A172 (cell line): ENCODE data around the gene TIPARP. TPM values are rescaled to one million over a fixed set of nuclear protein-coding genes. Genes with fewer than 3 reads are reported as not detected.
A peak's percentile ranks its signal among the peaks of the same experiment; 100 is the strongest.

Source experiments
- DNase-seq: peaks from one replicate; pipeline ENCODE4 v3.0.0-alpha.2; 2015; ENCODE audit warnings: low spot score
- total RNA-seq: library from RNA; depleted of rRNA; stranded (reverse); fragments of >200 nt; shearing (Covaris generic); gene quantifications from 2 replicates; pipeline ENCODE4 v1.2.3, GENCODE V29; 2014

The TIPARP gene
- total RNA-seq, 1 experiment from 2014 or later, result 20.0 TPM

DNA sequence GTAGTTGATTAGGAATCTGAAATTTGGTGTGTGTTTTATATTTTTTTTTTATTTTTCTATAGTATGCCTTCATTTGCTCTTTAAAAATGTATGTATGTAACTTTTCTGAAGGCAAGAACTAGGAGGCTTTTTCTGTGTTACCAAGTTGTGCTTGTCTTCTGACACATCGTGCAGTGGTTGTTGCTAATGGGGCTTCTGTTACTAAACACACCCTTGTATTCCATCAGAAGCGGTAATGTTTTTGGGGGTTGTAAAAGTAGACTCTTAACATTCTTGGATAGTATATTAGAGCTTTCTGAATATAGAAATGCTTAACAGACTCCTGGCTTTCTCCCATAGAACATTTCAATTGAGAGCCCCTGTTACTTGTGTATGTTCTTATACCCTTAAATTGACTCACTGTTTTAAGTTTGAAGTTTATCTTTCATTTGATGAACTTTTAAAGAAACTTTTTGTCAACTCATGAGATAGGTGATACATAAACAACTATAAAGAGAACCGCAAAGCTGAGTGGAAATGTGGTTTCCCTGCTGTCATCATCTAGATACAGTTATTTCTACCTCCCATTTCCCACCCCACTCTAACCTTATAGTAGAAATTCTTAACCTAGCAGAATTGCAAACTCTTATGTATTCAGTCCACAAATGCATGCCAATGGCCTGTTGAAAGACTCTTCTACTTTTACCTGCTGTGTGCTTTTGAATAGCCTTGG lies 2.5 kb downstream of the TIPARP start:
- DNase-seq, result no peak

DNA sequence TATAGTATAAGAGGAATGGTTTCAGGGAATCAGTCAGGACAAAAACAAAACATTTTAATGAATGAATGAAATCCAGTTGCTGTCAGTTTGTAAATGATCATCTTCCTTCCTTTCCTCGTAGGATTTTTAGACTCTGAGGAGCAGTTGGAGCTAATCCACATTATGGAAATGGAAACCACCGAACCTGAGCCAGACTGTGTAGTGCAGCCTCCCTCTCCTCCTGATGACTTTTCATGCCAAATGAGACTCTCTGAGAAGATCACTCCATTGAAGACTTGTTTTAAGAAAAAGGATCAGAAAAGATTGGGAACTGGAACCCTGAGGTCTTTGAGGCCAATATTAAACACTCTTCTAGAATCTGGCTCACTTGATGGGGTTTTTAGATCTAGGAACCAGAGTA lies 3.1 kb downstream of the TIPARP start:
- no peak for DNase-seq

- no peak for DNase-seq
Measured at GRCh38 chr3:156678197-156678596, 3.8 kb downstream of the TIPARP start.

- DNase-seq, result no peak
Measured at GRCh38 chr3:156680243-156680914, 6.0 kb downstream of the TIPARP start.

DNA sequence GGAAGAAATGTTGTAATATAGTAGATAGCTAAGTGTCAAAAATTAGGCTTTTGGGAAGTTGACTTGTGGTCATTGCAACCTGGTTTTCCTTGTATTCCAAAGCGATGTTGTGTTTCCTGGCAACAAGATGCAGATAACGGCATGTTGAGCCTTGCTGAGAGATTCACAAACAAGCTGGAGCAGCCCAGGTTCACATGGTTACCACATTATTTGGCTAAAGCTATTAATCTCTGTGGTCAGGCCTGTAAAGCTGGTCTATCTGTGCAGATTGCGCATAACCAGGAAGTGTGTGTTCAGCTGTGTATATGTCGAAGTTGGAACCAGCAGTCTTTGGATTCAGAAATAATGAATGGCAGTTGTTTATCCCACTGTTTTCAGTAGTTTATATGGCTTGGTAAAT lies 6.6 kb downstream of the TIPARP start:
- no peak for DNase-seq

DNA sequence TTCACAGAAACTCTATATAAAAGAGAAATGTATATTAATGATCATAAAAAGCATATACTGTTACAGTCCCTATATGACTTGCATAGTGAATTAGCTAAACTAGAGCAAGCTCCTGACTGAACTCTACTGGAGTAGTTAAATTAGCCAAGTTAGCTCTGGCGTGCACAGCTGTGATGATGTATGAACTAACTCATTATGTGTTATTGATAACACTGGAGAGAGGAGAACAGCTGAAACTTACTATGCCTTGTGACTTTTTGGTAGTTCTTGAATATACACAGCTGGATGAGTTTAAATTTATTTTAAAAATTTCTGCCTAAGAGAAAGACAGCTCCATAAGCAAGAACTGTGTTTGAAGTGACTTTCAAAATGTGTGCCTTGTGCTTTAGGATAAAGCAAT lies 8.1 kb downstream of the TIPARP start:
- DNase-seq, result no peak

GRCh38 chr3:156682963-156683362 lies 8.6 kb downstream of the TIPARP start:
- DNase-seq, result no peak

DNA sequence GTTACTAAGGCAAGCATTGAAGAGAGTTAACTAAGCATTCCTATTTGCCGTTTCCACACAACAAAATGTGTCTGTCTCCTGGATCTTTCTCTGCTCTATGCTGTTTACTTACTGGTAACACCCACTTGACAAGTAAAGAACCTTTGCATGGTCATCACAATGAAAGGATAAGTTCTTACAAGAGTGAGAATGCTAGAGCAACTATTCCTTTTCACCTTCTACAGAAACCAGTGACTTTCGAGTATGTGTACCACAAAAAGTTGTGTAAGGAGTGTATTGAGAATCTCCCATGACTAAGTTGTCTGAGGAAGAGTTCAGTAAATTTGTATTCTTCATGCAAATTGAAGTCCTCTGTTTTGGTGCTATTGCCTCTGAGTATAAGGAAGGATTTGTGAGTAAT lies 10.8 kb downstream of the TIPARP start:
- no peak for DNase-seq

- DNase-seq, result no peak
Measured at GRCh38 chr3:156685752-156686151, 11.4 kb downstream of the TIPARP start.

DNA sequence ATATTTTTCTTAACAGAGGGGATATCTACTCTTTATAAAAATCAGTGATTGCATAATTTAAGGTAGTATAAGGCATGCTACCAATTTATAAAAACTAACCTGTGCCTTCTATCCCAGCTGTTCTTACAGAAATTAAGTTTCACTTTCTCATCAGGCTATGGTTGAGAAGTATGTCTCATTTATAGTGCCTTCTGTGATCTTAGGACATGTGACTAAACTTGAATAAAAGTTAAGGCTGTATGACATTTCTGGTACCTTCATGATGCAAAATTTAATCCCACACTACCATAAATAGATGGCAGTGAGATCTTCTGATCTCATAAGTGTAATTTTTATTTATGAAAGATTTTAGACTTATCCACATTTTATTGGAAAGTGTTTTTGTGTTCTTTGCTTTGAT lies 12.6 kb downstream of the TIPARP start:
- no peak for DNase-seq

- no peak for DNase-seq
Measured at GRCh38 chr3:156688632-156689452, 14.5 kb downstream of the TIPARP start.

GRCh38 chr3:156689608-156690007 lies 15.2 kb downstream of the TIPARP start:
- DNase-seq, result no peak

- peak; percentile 45 for DNase-seq
Measured at GRCh38 chr3:156691920-156692319, 17.5 kb downstream of the TIPARP start.

DNA sequence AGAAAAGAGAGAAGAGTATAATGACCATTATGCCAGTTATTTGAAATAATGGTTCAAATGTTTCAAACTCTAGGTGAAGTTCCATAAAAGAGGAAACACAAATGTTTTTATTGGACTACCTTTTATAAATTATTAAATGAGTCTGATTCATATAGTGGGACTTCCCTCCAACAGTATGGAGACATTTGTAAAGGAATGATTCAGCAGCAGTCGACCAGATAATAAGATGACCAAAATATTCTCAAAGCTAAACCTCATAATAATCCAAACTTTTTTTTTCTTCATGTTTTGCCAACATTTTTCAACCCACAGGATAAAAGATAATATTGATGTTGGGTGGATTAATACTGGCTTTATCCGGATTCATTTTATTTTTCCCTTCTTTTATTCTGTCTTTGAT lies 18.8 kb downstream of the TIPARP start:
- peak; percentile 47 for DNase-seq

- DNase-seq, result peak; percentile 52
Measured at GRCh38 chr3:156694536-156694935, 20.1 kb downstream of the TIPARP start.

DNA sequence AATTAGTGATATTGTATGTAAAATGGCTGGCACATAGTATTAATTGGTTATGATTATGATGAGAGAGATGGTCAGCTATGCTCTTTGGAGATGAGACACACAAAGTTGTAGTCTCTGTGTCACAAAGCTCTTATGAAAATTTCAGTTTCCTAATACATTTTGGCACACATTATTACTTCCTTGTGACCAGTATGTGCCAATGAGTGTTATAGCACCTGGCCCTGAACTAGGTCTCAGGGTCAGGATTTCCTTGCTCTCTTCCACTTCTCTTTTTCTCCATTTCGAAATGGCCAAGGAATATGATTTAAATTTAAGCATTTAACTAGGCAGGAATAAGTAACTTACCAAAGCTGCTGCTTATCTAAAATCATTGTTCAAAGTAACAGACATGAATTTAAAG lies 28.0 kb downstream of the TIPARP start:
- DNase-seq, result no peak

DNA sequence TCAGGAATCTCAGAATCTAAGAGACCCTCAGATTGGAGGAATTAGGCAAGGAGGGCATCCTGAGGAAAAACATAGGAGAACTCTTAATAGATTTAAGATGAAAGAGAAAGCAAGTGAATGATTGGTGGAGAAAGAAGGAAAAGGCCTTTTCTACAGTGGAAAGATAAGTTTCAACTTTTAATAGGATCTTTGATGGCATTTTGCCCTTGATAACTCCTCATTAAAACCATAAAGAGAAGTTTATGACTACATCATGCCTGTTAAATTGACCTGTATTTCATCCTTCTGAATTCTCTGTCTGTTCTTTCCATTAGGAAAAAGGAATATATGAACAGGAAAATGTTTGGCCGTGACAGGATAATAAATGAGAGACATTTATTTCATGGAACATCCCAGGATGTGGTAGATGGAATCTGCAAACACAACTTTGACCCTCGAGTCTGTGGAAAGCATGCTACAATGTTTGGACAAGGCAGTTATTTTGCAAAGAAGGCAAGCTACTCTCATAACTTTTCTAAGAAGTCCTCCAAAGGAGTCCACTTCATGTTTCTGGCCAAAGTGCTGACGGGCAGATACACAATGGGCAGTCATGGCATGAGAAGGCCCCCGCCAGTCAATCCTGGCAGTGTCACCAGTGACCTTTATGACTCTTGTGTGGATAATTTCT lies 30.1 kb downstream of the TIPARP start:
- DNase-seq, result no peak

DNA sequence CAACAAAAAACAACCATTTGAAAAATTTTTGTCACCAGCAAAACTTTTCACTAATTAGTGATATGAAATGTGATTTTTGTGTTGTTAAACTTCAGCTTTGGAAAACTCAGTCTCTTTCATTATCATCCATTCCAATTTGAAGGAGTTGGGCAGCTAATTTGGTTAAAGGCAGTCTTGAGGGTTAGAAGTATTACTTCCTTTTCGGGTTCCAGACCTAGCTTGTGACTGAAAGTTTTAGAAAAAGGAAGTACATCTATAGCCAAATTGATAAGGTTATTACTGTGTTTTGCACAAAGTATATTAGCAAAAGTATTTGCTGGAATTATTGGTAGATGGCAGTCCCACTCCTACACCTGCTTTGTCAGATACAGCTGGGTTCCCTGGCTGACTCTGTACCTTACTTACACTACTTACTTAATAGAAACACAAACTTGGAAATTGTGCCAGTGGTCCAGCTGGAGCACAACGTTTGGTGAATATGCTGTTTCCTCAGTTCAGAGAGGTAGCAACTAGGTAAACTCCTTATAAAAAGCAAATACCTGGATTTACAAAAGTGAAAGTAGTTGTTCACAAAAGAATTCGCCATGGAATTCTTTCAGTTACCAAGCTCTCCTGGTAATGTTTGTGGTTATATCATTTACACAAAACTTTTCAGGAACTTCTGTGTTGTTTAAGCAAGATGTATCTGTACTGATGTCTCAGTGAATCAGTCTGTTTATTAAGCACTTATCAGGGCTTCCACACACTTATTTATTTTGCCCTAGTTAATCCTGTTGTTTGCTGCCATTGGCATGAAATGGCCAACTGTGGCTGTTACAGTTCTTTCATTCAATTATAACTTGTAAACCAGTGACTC lies 31.6 kb downstream of the TIPARP start:
- DNase-seq, result no peak

DNA sequence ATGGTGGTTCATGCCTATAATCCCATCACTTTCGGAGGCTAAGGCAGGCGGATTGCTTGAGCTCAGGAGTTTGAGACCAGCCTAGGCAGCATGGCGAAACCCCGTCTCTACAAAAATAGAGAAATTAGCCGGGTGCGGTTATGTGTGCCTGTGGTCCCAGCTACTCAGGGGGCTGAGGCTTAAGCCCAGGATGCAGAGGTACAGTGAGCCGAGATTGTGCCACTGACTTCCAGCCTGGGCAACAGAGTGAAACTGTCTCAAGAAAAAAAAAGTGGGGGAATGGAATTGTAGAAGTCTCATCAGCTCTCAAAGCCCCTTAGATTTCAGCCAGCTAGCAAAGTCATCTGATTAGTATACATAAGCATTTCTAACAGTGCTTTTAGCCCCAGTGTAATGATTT lies 33.2 kb downstream of the TIPARP start:
- DNase-seq, result no peak

DNA sequence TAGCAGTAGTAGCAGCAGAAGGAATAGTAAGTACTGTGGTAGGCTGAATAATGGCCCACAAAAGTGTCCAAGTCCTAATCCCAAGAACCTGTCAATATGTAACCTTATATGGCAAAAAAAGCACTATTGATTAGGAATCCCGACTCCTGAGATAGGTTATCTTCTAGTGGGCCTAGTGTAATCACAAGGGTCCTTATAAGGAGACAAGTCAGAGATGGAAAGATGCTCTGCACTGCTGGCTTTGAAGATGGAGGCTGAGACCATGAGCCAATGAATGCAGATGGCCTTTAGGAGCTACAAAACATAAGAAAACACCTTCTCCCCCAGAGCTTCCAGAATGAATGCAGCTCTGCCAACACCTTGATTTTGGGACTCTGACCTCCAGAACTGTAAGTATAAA lies 36.0 kb downstream of the TIPARP start:
- no peak for DNase-seq

GRCh38 chr3:156711113-156711512 lies 36.7 kb downstream of the TIPARP start:
- no peak for DNase-seq
